Measurements from ENCODE around the gene FAM217B.

The FAM217B gene

GRCh38 chr20:59961423-59961822, 21.2 kb downstream of the FAM217B start:
- no peak overlapping the region for H3K9ac ChIP-seq
- no peaks in the 10 kb centered on the region for H3K4me1 ChIP-seq
- no peak overlapping the region for H3K4me3 ChIP-seq (ENCODE audit: low read depth, low read length)
- no peak overlapping the region for H3K27ac ChIP-seq
- H2AFZ ChIP-seq: no peak overlapping the region
- no peak overlapping the region for H3K4me2 ChIP-seq (ENCODE audit: low read length)
- no peaks in the 10 kb centered on the region for H3K79me2 ChIP-seq
- no peaks in the 10 kb centered on the region for H3K27me3 ChIP-seq (ENCODE audit: control insufficient read depth, insufficient read depth, low read length)
- no peak for TF ChIP-seq CTCF (IDR thresholded peaks at IDR 0.05)
- no peaks in the 10 kb centered on the region for H3K36me3 ChIP-seq (ENCODE audit: control insufficient read depth, insufficient read depth, low read length)
- no peaks in the 10 kb centered on the region for H3K9me3 ChIP-seq (ENCODE audit: control insufficient read depth, low read length)

- Histone ChIP-seq H3K36me3 (ENCODE audit: control insufficient read depth, insufficient read depth, low read length) (no peaks in the 10 kb centered on the region), H3K9ac (no peak overlapping the region), H3K79me2 (no peaks in the 10 kb centered on the region), H3K27me3 (ENCODE audit: control insufficient read depth, insufficient read depth, low read length) (no peaks in the 10 kb centered on the region), H3K27ac (no peak overlapping the region), H3K4me2 (ENCODE audit: low read length) (no peak overlapping the region), H3K4me3 (ENCODE audit: low read depth, low read length) (no peak overlapping the region), H3K9me3 (ENCODE audit: control insufficient read depth, low read length) (no peaks in the 10 kb centered on the region), H3K4me1 (no peaks in the 10 kb centered on the region), H2AFZ (no peak overlapping the region)
- no peak for TF ChIP-seq CTCF (IDR thresholded peaks at IDR 0.05)
Measured at GRCh38 chr20:59962155-59962554, 22.0 kb downstream of the FAM217B start.

GRCh38 chr20:59966428-59966827, 26.2 kb downstream of the FAM217B start:
- no peaks in the 10 kb centered on the region for H3K36me3 ChIP-seq (ENCODE audit: control insufficient read depth, insufficient read depth, low read length)
- H3K27ac ChIP-seq: no peak overlapping the region
- TF ChIP-seq CTCF (IDR thresholded peaks at IDR 0.05): no peak
- H2AFZ ChIP-seq: no peak overlapping the region
- H3K4me1 ChIP-seq: no peaks in the 10 kb centered on the region
- no peaks in the 10 kb centered on the region for H3K79me2 ChIP-seq
- no peak overlapping the region for H3K9ac ChIP-seq
- H3K4me2 ChIP-seq (ENCODE audit: low read length): no peak overlapping the region
- H3K4me3 ChIP-seq (ENCODE audit: low read depth, low read length): no peak overlapping the region
- H3K9me3 ChIP-seq (ENCODE audit: control insufficient read depth, low read length): no peaks in the 10 kb centered on the region
- H3K27me3 ChIP-seq (ENCODE audit: control insufficient read depth, insufficient read depth, low read length): no peaks in the 10 kb centered on the region

GRCh38 chr20:59971428-59971827, 31.2 kb downstream of the FAM217B start:
- H3K9ac ChIP-seq: no peak overlapping the region
- no peak overlapping the region for H2AFZ ChIP-seq
- TF ChIP-seq CTCF (IDR thresholded peaks at IDR 0.05): no peak
- H3K36me3 ChIP-seq (ENCODE audit: control insufficient read depth, insufficient read depth, low read length): no peaks in the 10 kb centered on the region
- H3K4me3 ChIP-seq (ENCODE audit: low read depth, low read length): no peak overlapping the region
- H3K4me1 ChIP-seq: no peaks in the 10 kb centered on the region
- no peak overlapping the region for H3K4me2 ChIP-seq (ENCODE audit: low read length)
- H3K27ac ChIP-seq: no peak overlapping the region
- H3K9me3 ChIP-seq (ENCODE audit: control insufficient read depth, low read length): no peaks in the 10 kb centered on the region
- no peaks in the 10 kb centered on the region for H3K79me2 ChIP-seq
- H3K27me3 ChIP-seq (ENCODE audit: control insufficient read depth, insufficient read depth, low read length): no peaks in the 10 kb centered on the region

GRCh38 chr20:59972037-59972801, 32.0 kb downstream of the FAM217B start:
- H3K36me3 ChIP-seq (ENCODE audit: control insufficient read depth, insufficient read depth, low read length): no peaks in the 10 kb centered on the region
- no peak overlapping the region for H3K27ac ChIP-seq
- H2AFZ ChIP-seq: no peak overlapping the region
- H3K9ac ChIP-seq: no peak overlapping the region
- no peak for TF ChIP-seq CTCF (IDR thresholded peaks at IDR 0.05)
- no peak overlapping the region for H3K4me3 ChIP-seq (ENCODE audit: low read depth, low read length)
- no peak overlapping the region for H3K4me2 ChIP-seq (ENCODE audit: low read length)
- H3K27me3 ChIP-seq (ENCODE audit: control insufficient read depth, insufficient read depth, low read length): no peaks in the 10 kb centered on the region
- H3K9me3 ChIP-seq (ENCODE audit: control insufficient read depth, low read length): no peaks in the 10 kb centered on the region
- no peaks in the 10 kb centered on the region for H3K79me2 ChIP-seq
- no peaks in the 10 kb centered on the region for H3K4me1 ChIP-seq

Data from parathyroid adenoma (tissue), 2 donors.